HG03521 (cell line): ENCODE data around the gene NPTX1.
"Not testable (repeated sequence)": the region's sequence is repeated elsewhere in the genome, so short reads cannot be mapped to it uniquely, and the experiment has no call there.

Experiments used
- ATAC-seq: cut with Tn5 transposase; IDR thresholded peaks from one replicate; pipeline ENCODE4 v1.9.1; 2021; ENCODE audit warnings: mild to moderate bottlenecking, moderate library complexity; ENCODE audit not compliant: unreplicated experiment

NPTX1 gene

GRCh38 chr17:80475910-80476876 lies at the start of gene NPTX1:
Gene NPTX1 (minus strand): TSS chr17:80476607. CDS start chr17:80476446, 161 bp downstream.
- no peak for ATAC-seq

GRCh38 chr17:80523956-80524712 lies 47.7 kb upstream of the NPTX1 start:
- ATAC-seq = no peak

- no peak for ATAC-seq
These were observed 46.8 kb upstream of the NPTX1 start for GRCh38 chr17:80523054-80523744.

DNA sequence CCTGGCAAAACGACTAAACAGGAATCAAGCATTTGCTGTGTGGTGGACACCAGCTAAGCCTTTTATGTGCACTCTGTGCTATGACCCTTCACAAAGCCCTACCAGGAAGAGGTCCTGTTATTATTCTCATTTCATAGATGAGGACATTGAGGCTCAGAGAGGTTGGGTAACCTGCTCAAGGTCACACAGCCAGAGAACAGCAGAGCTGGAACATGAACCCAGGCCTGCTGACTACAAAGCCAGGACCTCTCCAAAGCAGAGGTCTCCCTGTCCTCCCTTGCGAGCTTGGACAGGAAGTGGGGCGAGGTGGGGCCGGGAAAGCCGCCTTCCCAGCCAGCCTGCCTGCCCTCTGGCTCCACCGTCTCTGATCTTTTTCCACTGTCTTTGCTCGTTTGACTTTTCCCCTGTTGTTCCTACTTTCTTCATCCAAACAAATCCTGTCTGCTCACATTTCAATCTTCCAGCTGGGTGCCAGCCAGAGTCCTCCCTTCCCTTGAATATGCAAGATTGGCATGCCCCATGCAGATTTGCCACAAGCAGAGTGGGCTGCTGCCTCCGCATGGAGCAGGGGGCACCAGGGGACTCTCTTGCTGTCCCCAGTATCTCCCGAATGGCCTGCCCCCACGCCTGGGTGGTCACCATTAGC lies 44.5 kb upstream of the NPTX1 start:
- ATAC-seq = no peak

DNA sequence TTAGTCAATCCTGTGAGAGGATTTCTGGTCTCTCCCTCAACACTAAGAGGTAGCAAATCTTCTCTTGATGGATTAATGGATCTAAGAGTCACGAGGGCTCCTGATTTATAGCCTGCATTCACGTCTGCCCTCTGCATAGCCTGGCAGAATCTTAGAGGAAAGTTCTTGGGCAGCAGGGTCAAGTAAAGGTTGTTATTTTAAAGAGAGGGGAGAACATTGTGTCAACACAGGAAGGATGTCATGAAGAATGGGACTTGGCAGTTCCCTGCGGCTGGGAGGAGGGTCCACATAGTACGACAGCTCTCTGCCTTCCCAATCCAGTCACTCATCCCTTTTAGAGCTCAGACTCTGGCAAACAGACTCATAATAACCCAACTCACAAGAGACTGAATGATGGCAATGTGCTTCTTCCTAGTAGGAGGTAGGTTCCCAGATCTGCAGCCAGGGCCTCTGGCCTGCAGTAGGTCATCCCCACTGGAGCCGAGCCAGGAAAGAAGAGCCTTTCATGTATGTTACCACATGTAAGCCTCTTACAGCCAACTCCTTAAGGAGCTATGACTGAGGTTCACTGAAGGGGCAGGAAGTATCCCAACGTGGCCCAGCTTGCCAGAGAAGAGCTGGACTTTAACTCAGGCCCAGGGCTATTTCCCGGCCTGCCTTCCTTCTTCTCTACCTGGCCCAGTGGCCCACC lies 42.8 kb upstream of the NPTX1 start:
- ATAC-seq = no peak

DNA sequence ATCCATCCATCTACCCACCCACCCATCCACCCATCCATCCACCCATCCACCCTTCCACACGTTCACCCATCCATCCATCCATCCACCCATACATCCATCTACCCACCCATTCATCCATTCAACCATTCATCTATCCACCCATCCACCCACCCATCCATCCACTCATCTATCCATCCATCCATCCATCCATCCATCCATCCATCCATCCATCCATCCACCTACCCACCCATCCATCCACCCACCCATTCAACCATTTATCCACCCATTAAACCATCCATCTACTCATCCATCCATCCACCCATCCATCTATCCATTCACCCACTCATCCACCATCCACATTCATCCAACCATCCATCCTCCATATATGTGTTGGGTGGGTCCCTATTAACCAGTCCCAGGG lies 42.0 kb upstream of the NPTX1 start:
- ATAC-seq = no peak

GRCh38 chr17:80517641-80518040 lies 41.2 kb upstream of the NPTX1 start:
- ATAC-seq = no peak

DNA sequence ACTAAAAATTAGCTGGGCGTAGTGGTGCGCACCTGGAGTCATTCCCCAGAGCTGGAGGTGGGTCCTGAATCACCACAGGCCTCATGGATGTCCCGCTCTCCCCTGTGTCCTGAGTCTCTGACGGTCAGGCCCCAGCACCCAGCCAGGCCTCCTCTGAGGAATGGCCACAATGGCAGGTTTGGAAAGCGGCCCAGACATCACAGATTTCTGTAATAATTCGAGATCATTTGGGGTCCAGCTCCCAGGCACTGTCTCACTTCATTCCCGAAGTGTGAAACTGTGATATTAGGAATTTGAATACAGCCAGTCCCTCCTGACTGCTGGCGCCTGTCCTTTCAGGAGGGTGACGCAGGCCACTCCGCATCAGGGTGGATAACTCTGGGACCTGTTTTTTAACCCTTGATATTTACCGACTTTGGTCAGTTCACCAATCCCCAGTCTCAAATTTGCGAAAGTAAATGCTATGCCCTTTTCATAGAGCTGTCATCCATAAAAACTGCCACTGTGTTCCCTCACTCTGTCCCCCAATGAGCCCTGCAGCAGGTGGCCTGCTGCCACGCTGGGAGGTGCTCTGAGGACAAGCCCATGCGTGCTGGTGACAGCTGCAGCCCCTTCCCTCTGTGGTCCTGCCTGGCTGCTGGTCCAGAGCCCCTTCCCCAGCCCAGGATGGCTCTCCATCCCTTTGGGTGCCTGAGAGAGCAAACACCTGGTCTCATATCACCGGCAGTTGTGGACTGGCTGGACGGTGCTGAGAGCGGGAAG lies 39.9 kb upstream of the NPTX1 start:
- ATAC-seq = no peak

DNA sequence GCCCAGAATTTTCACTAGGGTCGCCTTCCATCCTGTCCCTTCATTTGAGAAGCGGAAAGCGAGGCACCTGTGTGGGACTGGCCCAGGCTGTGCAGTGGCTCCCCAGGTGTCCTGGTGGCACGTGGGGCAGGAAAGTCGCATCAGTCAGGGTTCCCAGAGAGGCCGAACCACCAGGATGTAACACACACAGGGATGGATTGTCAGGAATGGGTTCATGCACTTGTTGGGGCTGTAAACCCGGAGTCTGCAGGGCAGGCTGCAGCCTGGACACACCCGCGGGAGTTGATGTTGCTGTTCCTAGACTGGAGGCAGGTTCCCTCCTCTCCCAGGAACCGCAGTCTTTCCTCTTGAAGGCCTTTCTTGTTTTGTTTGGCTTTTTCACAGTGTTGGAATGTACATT lies 37.5 kb upstream of the NPTX1 start:
- no peak for ATAC-seq

GRCh38 chr17:80513201-80513600 lies 36.8 kb upstream of the NPTX1 start:
- ATAC-seq = no peak

DNA sequence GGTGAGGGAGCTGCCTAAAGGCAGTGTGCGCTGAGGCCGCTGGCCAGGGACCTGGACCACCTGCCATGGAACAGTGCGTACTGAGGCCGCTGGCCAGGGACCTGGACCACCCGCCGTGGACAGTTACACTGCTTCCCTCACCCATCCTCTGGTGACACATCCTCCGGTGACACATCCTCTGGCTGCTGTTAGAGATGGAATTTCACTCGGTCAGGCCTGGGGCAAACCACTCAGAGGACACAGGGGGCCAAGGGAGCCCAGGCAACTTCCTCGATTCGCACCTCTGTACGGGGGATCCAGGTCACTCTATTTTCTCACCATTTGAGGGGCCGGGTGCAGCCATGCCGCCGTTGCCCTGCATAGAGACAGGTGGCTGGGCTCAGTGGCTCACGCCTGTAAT lies 35.8 kb upstream of the NPTX1 start:
- ATAC-seq = no peak

DNA sequence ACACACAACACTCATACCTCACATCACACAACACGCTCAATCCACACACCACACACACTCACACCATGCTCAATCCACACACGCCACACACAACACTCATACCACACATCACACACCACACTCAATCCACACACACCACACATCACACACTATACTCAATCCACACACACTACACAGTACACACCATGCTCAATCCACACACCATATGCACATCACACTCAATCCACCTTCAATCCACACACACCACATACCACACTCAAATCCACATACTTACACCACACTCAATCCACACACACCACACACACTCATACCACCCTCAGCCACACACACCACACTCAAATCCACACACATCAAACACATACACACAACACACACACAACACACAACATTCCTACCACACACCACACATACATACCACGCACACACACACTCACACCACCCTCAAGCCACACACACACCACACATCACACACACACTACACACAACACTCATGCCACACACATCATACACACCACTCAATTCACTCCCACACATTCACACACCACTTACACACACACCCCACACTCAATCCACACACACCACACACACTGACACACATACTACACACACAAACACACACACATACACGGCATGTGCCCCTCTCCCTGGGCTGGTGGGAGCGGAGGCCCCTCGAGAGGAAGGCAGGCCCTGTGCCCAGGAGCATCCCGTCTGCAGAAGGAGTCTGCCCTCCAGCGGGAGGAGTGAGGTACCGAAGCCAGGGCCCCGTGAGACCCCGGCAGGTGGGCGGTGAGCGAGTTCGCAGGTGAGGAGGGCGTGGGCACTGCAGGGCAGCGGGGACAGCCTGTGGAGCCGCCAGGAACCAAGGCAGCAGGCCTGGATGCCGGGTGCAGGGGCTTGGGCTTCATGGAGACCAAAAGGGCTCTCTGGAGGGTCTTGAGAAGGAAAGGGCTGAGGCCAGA lies 35.1 kb upstream of the NPTX1 start:
- ATAC-seq = no peak

- ATAC-seq = no peak
These were observed 34.4 kb upstream of the NPTX1 start for GRCh38 chr17:80510772-80511171.

DNA sequence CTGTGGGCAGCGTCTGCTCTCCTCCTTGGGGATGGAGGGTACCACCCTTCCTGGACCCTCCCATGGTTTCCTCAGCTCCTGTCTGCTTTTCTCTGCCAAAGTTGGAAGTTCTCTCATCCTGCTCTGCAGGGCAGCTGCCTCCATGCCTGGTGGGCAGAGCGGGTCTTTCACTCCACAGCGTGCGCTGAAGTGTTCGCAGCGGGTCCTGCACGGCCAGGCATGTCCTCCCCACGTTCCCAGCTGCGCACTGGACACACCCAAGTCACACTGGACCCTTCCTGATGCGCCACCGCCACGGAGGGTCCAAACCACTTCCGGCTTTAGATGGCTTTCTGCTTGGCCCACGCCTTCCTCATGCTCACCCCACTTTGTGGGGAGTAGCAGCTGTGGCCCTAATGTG lies 33.7 kb upstream of the NPTX1 start:
- no peak for ATAC-seq

DNA sequence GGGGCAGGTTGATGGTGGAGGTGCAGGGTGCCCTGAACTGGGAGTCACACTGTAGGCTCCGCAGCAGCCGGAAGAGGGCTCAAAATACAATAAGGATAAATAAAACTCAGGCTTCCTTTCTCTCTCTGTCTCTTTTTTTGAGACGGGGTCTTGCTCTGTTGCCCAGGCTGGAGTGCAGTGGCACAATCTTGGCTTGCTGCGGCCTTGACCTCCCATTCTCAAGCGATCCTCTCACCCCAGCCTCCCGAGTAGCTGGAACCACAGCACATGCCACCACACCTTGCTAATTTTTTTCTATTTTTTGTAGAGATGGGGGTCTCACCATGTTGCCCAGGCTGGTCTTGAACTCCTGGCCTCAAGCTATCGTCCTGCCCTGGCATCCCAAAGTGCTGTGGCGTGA lies 32.9 kb upstream of the NPTX1 start:
- no peak for ATAC-seq

GRCh38 chr17:80507965-80508364 lies 31.6 kb upstream of the NPTX1 start:
- ATAC-seq = no peak

- ATAC-seq = not testable (repeated sequence)
These were observed 30.8 kb upstream of the NPTX1 start for GRCh38 chr17:80507177-80507576.

GRCh38 chr17:80504686-80505413 lies 28.4 kb upstream of the NPTX1 start:
- no peak for ATAC-seq
